AG04450 (cell line): ENCODE results near the gene PGF. TPM values are rescaled to one million over a fixed set of nuclear protein-coding genes. Genes with fewer than 3 reads are reported as not detected.

Source experiments
- CTCF ChIA-PET: fragments of 300-600, 350-600 bp; formaldehyde crosslinking; extraction: SDS; loops from one replicate; lab custom pipeline; 2022; ENCODE audit warnings: antibody characterized with exemption, inconsistent platforms; lab: Charles Lee
- POLR2A ChIA-PET: fragments of 350-600 bp; formaldehyde crosslinking; extraction: SDS; loops from one replicate; lab custom pipeline; 2021; ENCODE audit warnings: antibody characterized with exemption, inconsistent platforms; lab: Yijun Ruan, JAX
- DNase-seq: peaks from one replicate; pipeline ENCODE4 v3.0.0-alpha.2; 2011; ENCODE audit warnings: low read depth, low spot score
- H3K27ac ChIP-seq: one replicate; pipeline ENCODE4 v1.5.1; 2012; ENCODE audit warnings: low read depth, low read length, control low read depth
- H3K27me3 ChIP-seq: one replicate; pipeline ENCODE4 v1.6.0; 2012; ENCODE audit warnings: low read length; ENCODE audit not compliant: control insufficient read depth, insufficient read depth
- H3K4me3 ChIP-seq: 2 replicates; pipeline ENCODE4 v1.5.1; 2011; ENCODE audit warnings: mild to moderate bottlenecking, low read depth, low read length, control low read depth
- H3K9me3 ChIP-seq: 2 replicates; pipeline ENCODE4 v1.5.1; 2012; ENCODE audit warnings: low read length; ENCODE audit not compliant: control insufficient read depth, insufficient read depth
- polyA plus RNA-seq: library from polyadenylated mRNA; depleted of rRNA; stranded (reverse); fragments of >200 nt; gene quantifications from 2 replicates; pipeline ENCODE4 v1.2.3, GENCODE V29; 2011
- TF ChIP-seq, protein P1 (sequence below): IDR thresholded peaks from 2 replicates; pipeline ENCODE4 v1.5.1; 2011; ENCODE audit warnings: low read depth, low read length, control low read depth, inconsistent platforms

PGF gene
- polyA plus RNA-seq, 1 experiment, result 0.63 TPM

DNA sequence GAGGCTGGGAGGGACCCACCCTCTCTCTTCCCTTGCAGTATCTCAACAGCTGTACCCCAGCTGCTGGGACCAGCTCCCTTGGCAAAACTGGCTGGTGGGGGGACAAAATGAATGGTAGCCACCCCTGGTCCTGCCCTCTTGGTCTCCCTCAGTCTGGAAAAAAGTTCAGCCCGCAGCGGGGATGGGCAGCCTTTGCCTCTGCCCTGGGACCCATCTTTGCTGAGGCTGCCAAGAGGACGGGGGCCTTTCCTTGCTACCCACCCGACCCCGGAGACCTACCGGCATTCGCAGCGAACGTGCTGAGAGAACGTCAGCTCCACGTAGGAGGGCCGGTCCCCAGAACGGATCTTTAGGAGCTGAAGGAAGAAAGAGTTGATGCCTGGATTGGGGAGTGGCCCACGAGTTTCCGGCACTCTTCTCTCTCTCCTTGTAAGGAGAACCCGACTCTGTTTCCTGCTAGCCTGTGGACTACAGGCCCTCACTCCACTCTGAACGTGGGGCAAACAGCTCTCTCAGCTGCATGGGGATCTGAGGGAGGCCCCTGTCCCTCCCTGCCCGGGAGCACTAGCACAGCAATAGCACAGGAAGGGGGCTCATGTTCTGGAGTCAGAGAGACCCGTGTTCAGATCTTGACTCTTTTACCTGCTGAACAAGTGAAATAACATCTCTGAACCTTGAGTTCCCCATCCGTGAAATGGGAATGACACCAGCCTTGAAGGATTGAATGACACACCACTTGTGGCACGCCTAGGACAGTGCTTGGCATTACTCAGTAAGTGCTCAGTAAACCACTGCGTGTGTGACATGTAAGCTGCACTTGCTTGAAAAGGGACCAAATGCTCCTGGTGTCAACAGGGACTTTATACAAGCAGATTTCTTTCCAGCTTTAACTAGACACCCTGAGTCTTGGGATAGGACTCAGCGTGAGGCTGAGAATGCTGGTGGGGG is 6.9 kb downstream of the PGF start:
- TF ChIP-seq, protein P1, sequence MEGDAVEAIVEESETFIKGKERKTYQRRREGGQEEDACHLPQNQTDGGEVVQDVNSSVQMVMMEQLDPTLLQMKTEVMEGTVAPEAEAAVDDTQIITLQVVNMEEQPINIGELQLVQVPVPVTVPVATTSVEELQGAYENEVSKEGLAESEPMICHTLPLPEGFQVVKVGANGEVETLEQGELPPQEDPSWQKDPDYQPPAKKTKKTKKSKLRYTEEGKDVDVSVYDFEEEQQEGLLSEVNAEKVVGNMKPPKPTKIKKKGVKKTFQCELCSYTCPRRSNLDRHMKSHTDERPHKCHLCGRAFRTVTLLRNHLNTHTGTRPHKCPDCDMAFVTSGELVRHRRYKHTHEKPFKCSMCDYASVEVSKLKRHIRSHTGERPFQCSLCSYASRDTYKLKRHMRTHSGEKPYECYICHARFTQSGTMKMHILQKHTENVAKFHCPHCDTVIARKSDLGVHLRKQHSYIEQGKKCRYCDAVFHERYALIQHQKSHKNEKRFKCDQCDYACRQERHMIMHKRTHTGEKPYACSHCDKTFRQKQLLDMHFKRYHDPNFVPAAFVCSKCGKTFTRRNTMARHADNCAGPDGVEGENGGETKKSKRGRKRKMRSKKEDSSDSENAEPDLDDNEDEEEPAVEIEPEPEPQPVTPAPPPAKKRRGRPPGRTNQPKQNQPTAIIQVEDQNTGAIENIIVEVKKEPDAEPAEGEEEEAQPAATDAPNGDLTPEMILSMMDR, result no peak
- peaks cover 2% of the 10 kb centered on the region for H3K27me3 ChIP-seq
- no peak for DNase-seq
- ChIA-PET POLR2A (no interaction called here), CTCF (interaction anchor here (3.6 kb wide), 1 partner anchor 141 kb away, joined by 21 read pairs; no protein-coding TSS in a partner anchor)
- H3K27ac ChIP-seq, result no peak overlapping the region
- H3K9me3 ChIP-seq, result no peaks in the 10 kb centered on the region
- no peak overlapping the region for H3K4me3 ChIP-seq

DNA sequence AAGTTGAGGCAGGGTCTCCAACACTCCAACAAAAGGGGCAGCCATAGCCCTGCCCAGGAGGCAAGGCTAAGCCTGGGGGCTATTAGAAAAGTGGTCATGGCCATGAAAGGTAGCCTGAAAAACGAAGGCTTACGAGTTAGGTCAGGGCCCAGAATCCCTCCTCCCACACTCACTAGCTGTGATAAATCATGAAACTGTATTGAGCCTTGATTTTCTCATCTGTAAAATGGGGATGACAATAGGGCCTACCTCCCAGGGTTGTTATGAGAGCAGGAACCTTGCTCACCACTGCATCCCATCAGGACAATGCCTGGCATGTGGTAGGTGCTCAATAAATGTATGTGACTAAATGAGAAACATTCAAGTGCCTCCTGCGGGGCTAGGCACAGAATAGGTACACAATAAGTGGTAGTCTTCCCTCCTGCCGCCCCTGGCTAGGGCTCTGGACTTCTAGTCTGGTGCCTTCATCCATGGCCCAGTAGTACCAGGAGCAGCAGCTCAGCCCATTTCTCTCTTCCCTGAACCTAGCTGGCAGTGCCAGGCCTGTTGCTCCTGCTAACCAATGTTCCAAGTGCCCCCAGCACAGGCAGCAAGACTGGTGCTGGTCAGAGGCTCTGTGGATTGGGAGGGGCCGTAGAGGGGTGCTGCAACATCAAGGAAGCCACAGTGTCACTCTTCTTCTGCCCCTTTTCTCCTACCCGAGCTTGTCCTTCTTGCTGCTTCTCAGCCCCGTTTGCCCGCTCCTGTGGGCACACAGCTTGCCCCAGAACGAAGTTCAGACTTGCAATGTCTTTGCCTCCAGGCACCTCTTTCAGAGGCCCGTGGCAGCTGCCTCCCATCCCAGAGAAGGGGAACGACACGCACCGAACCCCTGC is 7.8 kb downstream of the PGF start:
- ChIA-PET CTCF (interaction anchor here (0.6 to 3.6 kb wide), 5 partner anchors 21 to 356 kb away, joined by 3 to 21 read pairs (median 4); partner anchors contain the start of gene RPS6KL1), POLR2A (no interaction called here)
- Histone ChIP-seq H3K27me3 (peaks cover 2% of the 10 kb centered on the region), H3K4me3 (no peak overlapping the region), H3K27ac (no peak overlapping the region), H3K9me3 (no peaks in the 10 kb centered on the region)
- DNase-seq, result no peak
- TF ChIP-seq, protein P1, result no peak

DNA sequence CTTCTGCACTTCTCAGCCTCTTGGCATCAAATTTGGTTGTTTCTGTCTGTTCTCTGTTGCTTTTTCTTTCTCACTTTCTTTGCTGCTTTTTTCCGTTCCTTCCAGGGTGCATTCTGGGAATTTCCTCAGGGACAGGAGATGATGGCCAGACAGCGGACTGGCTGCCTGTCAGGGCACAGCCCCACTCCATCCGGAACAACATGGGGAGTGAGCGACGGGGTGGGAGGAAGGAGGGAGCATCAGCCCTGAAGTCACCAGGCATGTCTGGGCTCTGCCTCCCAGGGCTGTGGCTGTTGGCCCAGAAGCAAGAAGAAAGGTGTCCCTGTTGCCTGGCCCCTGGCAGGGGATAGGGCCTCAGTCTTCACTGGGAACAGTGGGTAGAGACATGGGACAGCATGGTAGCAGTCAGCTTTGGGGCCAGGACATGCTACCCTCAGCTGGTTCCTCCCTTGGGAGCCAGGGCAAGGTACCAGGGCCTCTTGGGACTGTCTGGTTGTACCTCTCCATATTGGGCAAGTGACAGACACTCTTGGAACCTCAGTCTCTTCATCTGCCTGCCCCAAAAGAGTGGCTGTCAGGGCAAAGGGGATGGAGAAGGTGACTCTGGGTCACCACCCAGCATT is 8.6 kb downstream of the PGF start:
- no peaks in the 10 kb centered on the region for H3K9me3 ChIP-seq
- POLR2A ChIA-PET, result no interaction called here
- no peak overlapping the region for H3K4me3 ChIP-seq
- H3K27me3 ChIP-seq, result peaks cover 2% of the 10 kb centered on the region
- H3K27ac ChIP-seq, result no peak overlapping the region
- CTCF ChIA-PET, result interaction anchor here (0.6 to 3.6 kb wide), 6 partner anchors 13 to 357 kb away, joined by 3 to 21 read pairs (median 6); partner anchors contain the start of gene RPS6KL1
- no peak for DNase-seq
- TF ChIP-seq, protein P1, result no peak

DNA sequence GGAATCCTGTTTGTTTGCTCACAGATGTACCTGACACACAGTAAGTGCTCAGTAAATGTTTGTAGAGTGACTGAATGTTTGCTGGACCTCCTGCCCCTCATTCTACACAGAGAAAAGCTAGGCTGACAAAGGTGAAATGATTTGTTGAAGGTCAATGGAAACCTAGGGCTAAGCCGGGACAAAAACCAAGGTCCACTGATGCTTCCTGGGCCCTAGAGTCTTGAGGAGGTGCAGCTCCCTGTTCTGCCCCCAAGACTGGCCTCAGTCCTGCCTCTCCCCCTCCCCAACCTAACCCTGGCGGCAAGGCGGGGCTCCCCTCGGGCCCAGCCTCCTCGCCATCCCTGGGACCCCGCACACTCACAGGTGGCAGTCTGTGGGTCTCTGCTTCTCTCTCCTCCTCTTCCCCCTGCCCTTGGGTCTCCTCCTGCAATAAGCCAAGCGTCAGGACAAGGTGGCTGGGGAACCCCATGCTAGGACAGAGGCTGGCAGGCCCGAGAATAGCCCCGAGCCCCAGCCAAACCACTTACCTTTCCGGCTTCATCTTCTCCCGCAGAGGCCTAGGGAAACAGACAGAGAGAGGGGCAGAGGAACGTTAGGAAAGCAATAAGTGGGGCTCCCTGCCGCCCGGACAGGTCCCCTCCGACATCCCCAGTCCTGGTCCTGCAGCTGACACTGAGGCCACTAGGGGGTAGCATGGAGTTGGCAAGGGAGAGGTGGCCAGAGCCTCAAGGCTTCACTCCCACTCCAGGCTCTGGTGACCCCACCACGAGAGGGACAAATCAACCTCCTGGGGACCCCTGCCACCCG is 9.3 kb downstream of the PGF start:
- ChIA-PET POLR2A (no interaction called here), CTCF (interaction anchor here (0.6 to 3.6 kb wide), 12 partner anchors 9 to 143 kb away, joined by 3 to 21 read pairs (median 6); partner anchors contain the start of genes ACYP1, PGF and RPS6KL1)
- Histone ChIP-seq H3K27me3 (peaks cover 2% of the 10 kb centered on the region), H3K9me3 (no peaks in the 10 kb centered on the region), H3K4me3 (no peak overlapping the region), H3K27ac (no peak overlapping the region)
- no peak for DNase-seq
- TF ChIP-seq, protein P1, result peak; percentile 93
